ENCODE measurements around the gene CFL2. TPM values are rescaled to one million over a fixed set of nuclear protein-coding genes. Genes with fewer than 3 reads are reported as not detected.

The CFL2 gene
- total RNA-seq, 2 donors from 2014 or later: 10.9 to 32.3 TPM

- ATAC-seq: no peak
- Histone ChIP-seq H3K4me1 (no peaks in the 10 kb centered on the region), H3K36me3 (replicated peaks in 1 of 2; ENCODE audit: insufficient read depth in 1 of 2, low read depth in 2 of 2) (no peaks in the 10 kb centered on the region), H3K9me3 (no peaks in the 10 kb centered on the region), H3K4me3 (no peak overlapping the region), H3K27ac (no peak overlapping the region), H3K27me3 (no peaks in the 10 kb centered on the region)
- WGBS, 2 donors: 44 to 54% methylated on average over 6 of the region's 6 CpGs
- no peak for TF ChIP-seq POLR2A (IDR thresholded peaks at IDR 0.05)
- no peak for TF ChIP-seq CTCF (IDR thresholded peaks at IDR 0.05)
- intact Hi-C loops (cut with DNase I): loop anchor here (5.0 kb wide), 1 partner anchor 51 kb away; no protein-coding TSS in a partner anchor
- no peak for DNase-seq
These were observed 42.7 kb downstream of the CFL2 start for GRCh38 chr14:34671716-34672115.

- H3K4me3 ChIP-seq: no peak overlapping the region
- DNase-seq: no peak
- H3K4me1 ChIP-seq: no peaks in the 10 kb centered on the region
- 42 to 50% methylated on average over 1 to 2 of the region's 2 CpGs for WGBS, 2 donors
- H3K27ac ChIP-seq: no peak overlapping the region
- intact Hi-C loops (cut with DNase I): no loop called here
- no peaks in the 10 kb centered on the region for H3K27me3 ChIP-seq
- no peaks in the 10 kb centered on the region for H3K36me3 ChIP-seq (replicated peaks in 1 of 2; ENCODE audit: insufficient read depth in 1 of 2, low read depth in 2 of 2)
- TF ChIP-seq POLR2A (IDR thresholded peaks at IDR 0.05): no peak
- ATAC-seq: no peak
- no peaks in the 10 kb centered on the region for H3K9me3 ChIP-seq
These were observed 46.3 kb downstream of the CFL2 start for GRCh38 chr14:34668111-34668510.

GRCh38 chr14:34667007-34667406, 47.4 kb downstream of the CFL2 start:
- ATAC-seq: no peak
- H3K27me3 ChIP-seq: no peaks in the 10 kb centered on the region
- intact Hi-C loops (cut with DNase I): no loop called here
- no peaks in the 10 kb centered on the region for H3K36me3 ChIP-seq (replicated peaks in 1 of 2; ENCODE audit: insufficient read depth in 1 of 2, low read depth in 2 of 2)
- H3K9me3 ChIP-seq: no peaks in the 10 kb centered on the region
- DNase-seq: no peak
- WGBS, 2 donors: 72 to 75% methylated on average over 7 of the region's 7 CpGs
- TF ChIP-seq POLR2A (IDR thresholded peaks at IDR 0.05) (no peak), CTCF (IDR thresholded peaks at IDR 0.05) (no peak)
- no peak overlapping the region for H3K27ac ChIP-seq
- no peak overlapping the region for H3K4me3 ChIP-seq
- H3K4me1 ChIP-seq: no peaks in the 10 kb centered on the region

GRCh38 chr14:34665785-34666435, 48.5 kb downstream of the CFL2 start:
- TF ChIP-seq POLR2A (IDR thresholded peaks at IDR 0.05) (no peak), CTCF (IDR thresholded peaks at IDR 0.05) (no peak)
- Histone ChIP-seq H3K27me3 (no peaks in the 10 kb centered on the region), H3K9me3 (no peaks in the 10 kb centered on the region), H3K36me3 (replicated peaks in 1 of 2; ENCODE audit: insufficient read depth in 1 of 2, low read depth in 2 of 2) (no peaks in the 10 kb centered on the region), H3K27ac (peak overlapping the region in 1 of 4 donors; percentile 55), H3K4me3 (no peak overlapping the region), H3K4me1 (no peaks in the 10 kb centered on the region)
- WGBS, 2 donors: 39 to 40% methylated on average over 2 of the region's 2 CpGs
- intact Hi-C loops (cut with DNase I): no loop called here
- peak in 3 of 4 donors; percentile 7 to 70 (median 13) for DNase-seq
- no peak for ATAC-seq

GRCh38 chr14:34662561-34663088, 51.8 kb downstream of the CFL2 start:
- DNase-seq (no peak), ATAC-seq (no peak)
- intact Hi-C loops (cut with DNase I): no loop called here
- WGBS, 2 donors: 90% methylated on average over 4 of the region's 4 CpGs
- Histone ChIP-seq H3K9me3 (no peaks in the 10 kb centered on the region), H3K27me3 (no peaks in the 10 kb centered on the region), H3K4me3 (no peak overlapping the region), H3K4me1 (no peaks in the 10 kb centered on the region), H3K27ac (no peak overlapping the region), H3K36me3 (replicated peaks in 1 of 2; ENCODE audit: insufficient read depth in 1 of 2, low read depth in 2 of 2) (no peaks in the 10 kb centered on the region)
- TF ChIP-seq CTCF (IDR thresholded peaks at IDR 0.05): no peak
- TF ChIP-seq POLR2A (IDR thresholded peaks at IDR 0.05): no peak

Measured in body of pancreas (tissue), 4 donors.